ENCODE results near the gene GPR17.

The GPR17 gene

DNA sequence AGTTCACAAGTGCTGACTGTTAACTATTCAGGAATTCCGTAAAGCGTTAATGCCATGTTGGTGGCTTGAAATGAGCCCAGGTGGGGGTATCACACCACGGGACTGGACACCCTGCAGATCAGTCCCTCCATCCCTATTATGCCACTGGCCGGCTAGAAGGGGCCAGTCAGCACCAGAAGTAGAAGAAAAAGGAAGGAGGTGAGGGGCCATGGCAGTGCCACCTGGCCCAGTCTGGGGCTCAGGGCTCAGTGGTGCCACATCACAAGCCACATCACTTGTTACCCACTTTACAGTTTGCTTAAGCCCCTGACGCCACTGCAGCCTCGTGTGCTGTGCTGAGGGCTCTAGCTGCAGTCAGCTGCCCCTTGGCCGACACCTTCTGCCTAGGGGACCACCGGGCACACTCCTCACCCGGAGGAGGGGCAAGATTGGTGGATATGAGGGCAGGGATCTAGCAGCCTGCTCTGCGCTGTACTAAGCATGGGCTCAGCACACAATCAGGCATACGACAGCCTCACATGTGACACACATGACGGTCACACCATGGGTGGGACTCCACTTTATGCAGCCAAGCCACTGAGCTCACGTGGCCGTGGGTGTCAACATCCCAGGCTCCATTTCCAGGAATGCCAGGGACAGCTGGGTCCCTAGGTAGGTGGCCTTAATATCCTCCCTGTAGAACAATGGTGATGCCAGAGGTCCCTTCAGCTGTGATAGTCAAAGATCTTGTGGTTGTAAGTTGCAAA, 25.8 kb downstream of the GPR17 start:
- no peak for DNase-seq (ENCODE audit: low read depth)

DNA sequence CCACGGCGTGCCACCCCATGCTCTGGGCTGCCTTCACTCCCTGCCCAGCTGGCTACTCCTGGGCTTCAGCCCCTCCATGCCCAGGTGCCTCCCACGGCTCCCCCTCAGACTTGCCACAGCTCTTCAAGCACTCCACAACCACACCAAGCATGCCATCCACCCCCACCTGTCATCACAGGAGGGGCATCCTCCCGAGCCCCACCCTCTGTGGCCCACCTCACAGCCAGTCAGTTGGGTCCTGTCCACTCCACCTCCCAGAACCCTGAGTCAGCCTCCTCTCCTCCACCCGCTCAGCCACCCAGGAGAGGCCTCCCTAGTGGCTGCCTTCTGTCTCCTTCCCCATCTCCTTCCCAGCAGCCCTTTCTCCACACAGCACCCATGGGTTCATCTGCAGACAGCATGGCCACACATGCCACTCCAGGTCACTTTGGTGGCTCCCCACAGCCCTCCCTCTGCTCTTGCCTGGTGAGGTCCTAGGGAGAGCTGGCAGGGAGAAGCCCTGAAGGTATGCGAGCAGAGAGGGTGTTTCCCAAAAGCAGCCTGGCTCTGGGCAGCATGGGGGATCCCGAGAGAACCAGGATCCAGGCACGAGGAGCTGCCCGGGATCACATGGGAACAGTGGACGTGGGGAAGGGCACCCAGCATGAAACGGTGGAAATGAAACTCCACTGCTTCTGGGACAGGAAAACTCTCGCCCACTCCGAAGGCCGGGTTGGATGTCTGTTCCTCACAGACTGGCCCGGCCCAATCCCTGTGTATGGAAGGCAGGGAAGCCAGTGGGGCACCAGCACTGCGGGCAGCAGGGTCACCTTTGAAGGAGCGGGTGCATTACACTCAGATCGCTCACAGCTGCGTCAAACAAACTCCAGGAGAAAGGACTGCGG, 26.6 kb downstream of the GPR17 start:
- DNase-seq (ENCODE audit: low read depth) = no peak

DNA sequence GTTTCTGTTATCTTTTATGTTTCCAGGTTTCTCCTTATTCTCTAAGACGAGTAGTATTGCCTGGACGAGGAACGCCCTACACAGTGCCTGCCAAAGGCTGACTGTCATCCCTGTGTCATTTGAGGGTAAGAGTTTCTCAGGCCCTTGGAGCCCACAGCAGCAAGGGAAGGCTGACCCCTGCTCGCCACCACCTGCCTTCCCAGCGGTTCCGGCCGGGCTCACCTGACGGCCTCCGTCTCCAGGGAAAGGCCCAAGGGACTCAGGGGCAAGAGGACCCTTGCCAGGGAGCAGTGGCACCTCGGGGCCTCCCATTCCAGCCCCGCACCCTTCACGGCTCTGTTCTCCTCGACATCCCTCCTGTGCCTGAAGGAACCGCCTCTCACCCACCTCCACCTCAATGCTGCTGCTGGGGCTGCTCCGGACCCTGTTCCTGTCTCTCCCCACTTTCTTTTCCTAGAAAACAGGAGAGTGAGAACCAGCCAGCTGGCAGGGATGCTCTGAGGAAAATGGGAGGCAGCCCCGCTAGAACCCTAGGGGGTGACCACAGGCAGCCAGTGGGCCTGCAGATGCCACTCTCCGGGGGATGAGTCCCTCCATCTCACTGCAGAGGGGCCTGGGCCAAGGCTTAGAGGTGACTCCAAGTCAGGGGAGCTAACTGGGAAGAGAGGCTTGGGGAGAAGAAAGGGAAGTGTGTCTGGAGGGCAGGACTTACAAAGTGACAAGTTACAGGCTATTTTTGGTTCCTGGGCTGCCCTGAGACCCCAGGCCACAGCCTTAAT, 27.5 kb downstream of the GPR17 start:
- DNase-seq (ENCODE audit: low read depth) = no peak

DNA sequence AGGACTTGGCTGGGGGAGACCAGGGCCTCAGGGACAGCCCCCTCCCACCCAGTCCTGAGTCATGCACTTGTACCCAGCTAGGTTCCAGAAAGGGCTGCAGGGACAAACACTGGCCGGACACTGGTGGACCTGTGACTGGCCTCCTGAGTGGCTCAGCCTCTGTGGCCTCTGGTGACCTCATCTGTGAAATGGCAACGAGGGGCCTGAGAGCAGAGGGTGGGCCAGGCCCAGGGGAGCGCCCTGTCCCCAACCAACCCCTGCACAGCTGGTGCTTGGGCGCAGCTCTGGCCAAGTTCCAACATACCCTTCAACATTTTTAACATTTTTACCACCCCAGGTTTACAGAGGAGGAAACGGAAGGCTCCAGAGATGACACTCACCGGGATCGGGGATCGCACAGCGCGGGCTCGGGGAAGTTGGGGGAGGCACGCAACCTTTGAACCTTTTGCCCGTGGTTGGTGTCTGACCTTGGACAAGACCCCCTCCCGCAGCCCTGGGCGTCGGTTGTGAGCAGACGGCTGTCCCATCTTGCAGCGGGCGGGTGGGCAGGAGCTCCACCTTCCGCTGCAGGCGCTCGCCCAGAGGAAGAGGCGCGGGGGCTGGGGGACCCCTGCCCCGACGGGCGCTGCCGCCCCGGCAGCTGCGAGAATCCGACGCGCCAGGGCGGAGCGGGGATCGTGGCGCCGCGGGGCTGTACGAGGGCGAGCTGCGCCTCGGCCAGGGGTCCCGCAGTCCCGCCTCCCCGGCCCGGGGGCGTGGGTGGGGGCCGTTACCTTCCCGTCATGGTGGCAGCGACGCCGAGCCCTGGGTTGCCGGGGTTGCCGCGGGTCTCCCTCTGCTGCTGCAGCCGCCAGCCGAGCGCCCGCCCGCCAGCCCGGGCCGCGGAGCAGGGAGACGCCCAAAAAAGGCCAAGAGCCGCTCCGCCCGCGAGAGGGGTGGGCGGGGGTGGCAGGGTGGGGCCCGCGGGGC, 28.6 kb downstream of the GPR17 start:
- DNase-seq (ENCODE audit: low read depth) = no peak

GRCh38 chr2:127675331-127676261, 29.6 kb downstream of the GPR17 start, which contains the start of gene LIMS2:
TSS of gene LIMS2 (minus strand) at chr2:127675530. CDS start at chr2:127675024, 506 bp downstream.
- DNase-seq (ENCODE audit: low read depth) = no peak

DNA sequence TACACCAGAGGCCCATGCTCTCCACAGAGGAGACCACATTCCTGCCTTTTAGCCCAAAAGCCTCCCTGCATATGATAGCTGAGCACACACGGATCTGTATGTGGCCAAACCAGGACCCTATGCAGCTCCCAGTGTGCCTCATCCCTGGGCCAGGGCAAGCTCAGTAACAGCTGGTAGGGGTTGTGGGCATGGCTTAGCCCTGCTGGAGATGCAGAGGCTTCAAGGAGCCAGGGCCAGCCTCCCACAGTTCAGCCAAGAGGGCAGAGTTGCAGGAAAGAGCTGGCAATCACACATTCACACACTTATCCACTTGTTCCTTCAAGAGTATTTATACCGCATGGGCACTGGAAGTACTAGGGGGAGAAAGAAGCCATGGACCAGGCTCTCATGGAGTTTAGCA, 31.0 kb downstream of the GPR17 start:
- no peak for DNase-seq (ENCODE audit: low read depth)

DNA sequence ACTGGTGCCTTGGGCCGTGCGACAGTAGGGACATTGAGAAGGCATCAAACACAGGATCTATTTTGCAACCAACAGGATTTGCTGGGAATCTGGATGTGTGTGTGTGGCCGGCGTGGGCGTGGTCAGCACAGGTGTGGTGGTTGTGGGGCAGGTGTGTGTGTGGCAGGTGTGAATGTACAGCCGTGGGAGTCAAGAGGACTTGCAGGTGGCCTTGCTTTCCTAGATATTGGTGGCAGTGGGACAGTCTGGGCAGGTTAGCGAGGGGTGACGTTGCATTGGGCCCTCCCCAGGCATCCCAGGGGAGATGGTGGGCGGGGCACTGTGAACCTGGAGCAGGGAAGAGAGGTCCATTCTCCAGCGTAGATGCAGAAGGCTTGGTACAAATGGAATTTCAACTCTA, 32.6 kb downstream of the GPR17 start:
- no peak for DNase-seq (ENCODE audit: low read depth)

- no peak for DNase-seq (ENCODE audit: low read depth)
Measured at GRCh38 chr2:127678991-127679390, 33.0 kb downstream of the GPR17 start.

- DNase-seq (ENCODE audit: low read depth) = no peak
Measured at GRCh38 chr2:127679680-127680361, 33.9 kb downstream of the GPR17 start.

DNA sequence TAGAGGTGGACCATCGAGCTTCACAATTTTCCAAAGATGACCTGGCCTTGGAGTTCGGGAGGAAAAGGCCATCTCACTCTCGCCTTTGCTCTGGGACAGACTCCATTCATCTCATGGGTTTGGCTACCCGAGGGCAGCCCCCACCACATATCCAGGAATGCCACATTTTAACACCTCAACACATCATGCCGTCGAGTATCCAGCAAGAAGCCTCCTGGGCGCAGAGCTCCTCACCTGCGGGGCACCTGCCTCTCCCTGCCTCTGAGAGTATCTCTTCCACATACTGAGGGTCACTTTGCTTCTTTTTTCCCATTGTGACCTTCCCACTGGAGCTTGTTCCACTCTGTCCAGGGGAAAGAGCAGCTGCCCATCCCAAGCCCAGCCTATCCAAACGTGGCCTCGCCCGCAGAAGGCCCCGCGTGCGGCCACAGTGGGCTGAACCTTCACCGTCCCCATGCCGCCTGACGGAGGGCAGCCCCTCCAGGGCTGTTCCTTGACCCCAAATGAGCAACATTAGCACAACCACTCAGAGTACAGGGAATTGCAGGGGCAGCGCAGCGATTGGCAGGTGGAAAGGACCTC, 34.8 kb downstream of the GPR17 start:
- no peak for DNase-seq (ENCODE audit: low read depth)

DNA sequence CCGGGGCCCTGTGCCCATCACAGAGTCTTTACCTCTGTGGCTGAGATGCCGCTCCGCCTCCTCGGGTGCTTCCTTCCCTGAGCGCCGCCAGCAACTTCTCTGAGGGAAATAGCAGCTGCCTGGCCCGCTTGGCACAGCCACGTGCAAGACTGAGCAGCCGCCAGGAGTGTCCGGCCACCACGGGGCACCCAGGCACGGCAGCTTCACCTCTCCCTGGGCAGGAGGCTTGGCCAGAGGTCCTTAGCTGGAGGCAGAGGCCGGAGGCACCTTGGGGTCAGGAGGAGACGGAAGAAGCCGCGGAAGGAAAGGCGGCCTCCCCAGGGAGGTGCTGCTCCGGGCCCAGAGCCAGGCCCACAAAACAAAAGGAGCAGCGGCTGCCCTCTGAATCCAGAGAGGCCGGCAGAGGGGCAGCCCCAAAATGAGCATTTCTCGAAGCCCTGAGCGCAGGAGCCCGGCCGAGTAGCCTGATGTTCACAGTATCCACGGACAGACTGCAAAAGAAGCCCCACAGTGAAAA, 35.4 kb downstream of the GPR17 start:
- no peak for DNase-seq (ENCODE audit: low read depth)

DNA sequence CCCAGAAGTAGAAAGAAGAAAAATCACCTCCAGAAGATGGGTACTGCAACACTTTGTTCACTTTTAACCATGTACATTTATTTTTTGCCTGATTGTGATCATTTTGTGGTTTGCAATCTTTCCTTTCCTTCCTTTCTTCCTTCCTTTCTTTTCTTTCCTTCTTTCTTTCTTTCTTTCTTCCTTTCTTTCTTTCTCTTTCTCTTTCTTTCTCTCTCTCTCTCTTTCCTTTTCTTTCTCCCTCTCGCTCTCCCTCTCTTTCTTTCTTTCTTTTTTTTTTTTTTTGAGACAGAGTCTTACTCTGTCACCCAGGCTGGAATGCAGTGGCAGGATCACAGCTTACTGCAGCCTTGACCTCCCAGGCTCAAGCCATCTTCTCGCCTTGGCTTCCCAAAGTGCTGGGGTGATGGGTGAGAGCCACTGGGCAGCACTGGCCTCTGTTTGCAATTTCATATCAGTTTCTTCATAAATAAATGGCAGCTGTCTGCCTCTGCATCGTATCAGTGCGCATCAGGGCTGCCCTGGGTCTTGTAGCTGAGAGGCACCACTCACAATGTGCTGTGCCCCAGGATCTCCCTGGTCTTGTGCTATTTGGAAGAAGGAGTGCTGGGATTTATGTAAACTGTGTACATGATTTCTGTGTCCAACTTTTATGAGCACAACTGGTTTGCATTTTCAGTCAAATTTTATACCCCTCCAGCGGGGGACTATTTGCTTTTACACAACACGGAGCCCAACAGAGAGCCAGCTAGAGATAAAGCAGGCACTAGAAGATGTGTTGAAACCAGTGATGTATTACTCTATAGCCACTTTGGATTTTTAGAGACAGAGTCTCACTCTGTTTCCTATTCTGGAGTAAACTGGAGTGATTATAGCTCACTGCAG, 36.3 kb downstream of the GPR17 start:
- no peak for DNase-seq (ENCODE audit: low read depth)

DNA sequence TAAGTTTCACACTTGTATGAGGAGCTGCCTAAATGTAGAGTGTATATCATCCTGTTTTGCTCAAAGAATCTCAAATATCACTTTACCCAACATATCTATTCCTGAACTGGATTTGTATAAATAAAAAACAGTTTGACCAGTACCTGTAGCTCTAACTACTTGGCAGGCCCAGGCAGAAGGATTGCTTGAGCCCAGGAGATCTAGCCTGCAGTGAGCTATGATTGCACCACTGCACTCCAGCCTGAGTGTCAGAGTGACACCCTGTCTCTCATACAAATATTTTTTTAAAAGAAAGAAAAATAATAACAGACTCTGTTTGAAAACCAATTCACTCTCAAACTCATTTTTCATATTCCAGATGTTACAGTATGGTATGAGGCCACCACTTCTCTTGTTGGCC, 37.1 kb downstream of the GPR17 start:
- DNase-seq (ENCODE audit: low read depth) = no peak

DNA sequence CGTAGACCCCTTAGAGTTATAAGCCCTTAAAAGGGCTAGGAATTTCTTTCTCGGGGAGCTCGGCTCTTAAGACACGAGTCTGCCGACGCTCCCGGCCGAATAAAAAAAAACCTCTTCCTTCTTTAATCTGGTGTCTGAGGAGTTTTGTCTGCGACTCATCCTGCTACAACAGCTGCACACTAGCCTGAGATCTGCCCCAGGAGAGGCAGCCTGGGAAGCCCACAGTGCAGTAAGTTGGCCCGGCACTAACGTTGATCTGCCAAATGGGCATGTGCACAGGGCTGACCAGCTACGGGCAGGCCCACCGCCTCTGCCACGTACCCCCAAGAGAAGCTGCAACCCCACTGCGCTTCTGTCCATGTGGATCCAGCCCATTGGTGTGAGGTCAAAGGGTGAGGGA, 37.8 kb downstream of the GPR17 start:
- DNase-seq (ENCODE audit: low read depth) = no peak

- DNase-seq (ENCODE audit: low read depth) = no peak
Measured at GRCh38 chr2:127685410-127686080, 39.6 kb downstream of the GPR17 start.

GRCh38 chr2:127688405-127688804, 42.5 kb downstream of the GPR17 start:
- DNase-seq (ENCODE audit: low read depth) = no peak

- DNase-seq (ENCODE audit: low read depth) = no peak
Measured at GRCh38 chr2:127690696-127691095, 44.7 kb downstream of the GPR17 start.

All from HS-5 (cell line).